GM12878 (cell line): ENCODE measurements around the gene HHAT. TPM values are rescaled to one million over a fixed set of nuclear protein-coding genes. Genes with fewer than 3 reads are reported as not detected.

Experiments
- ATAC-seq: fragments of 200-7000 bp; cut with Tn5 transposase; 3 replicates; pipeline ENCODE4 v1.9.1; 2020; ENCODE audit warnings: mild to moderate bottlenecking, moderate library complexity
- BruUV-seq: library from RNA; stranded (reverse); fragments of 400-500 nt; replicated peaks from 2 replicates; lab custom pipeline; 2021; lab: Mats Ljungman, UMichigan
- CTCF ChIA-PET: fragments of 300-600 bp; sonication (Branson Sonifier 250); formaldehyde crosslinking; extraction: SDS; loops from one replicate; lab custom pipeline; 2021; ENCODE audit warnings: inconsistent platforms; lab: Yijun Ruan, JAX
- POLR2A ChIA-PET: fragments of 350-600 bp; formaldehyde crosslinking; extraction: SDS; loops from one replicate; lab custom pipeline; 2021; ENCODE audit warnings: inconsistent platforms; lab: Charles Lee
- RAD21 ChIA-PET: fragments of 300-600 bp; sonication (Branson Sonifier 250); formaldehyde crosslinking; loops from one replicate; lab custom pipeline; 2023; ENCODE audit warnings: antibody characterized with exemption; ENCODE audit not compliant: unreplicated experiment; lab: Charles Lee
- SMC1A ChIA-PET: fragments of 300-600 bp; sonication (Branson Sonifier 250); formaldehyde crosslinking; loops from one replicate; lab custom pipeline; 2023; ENCODE audit not compliant: unreplicated experiment, uncharacterized antibody; lab: Charles Lee
- DNase-seq: peaks from one replicate; pipeline ENCODE4 v3.0.0-alpha.2; 2011; ENCODE audit warnings: low read depth, low spot score
- FAIRE-seq: peaks from 3 replicates; lab custom pipeline; 2011; peaks lifted over from hg19 to GRCh38; lab: Jason Lieb, UNC
- H2AFZ ChIP-seq: 2 replicates; pipeline ENCODE4 v1.6.0; 2011; ENCODE audit warnings: low read depth, low read length, control low read depth; ENCODE audit not compliant: control insufficient read depth
- H3K27ac ChIP-seq: 2 replicates; pipeline ENCODE4 v1.5.1; 2011; ENCODE audit warnings: control low read depth; ENCODE audit not compliant: control insufficient read depth, insufficient read depth
- H3K27me3 ChIP-seq, 2 experiments: replicated peaks in 1 of 2; 2 replicates each; pipeline versions ENCODE4 v1.6.0 to v1.6.1; 2011; ENCODE audit warnings: low read length in 1 of 2; ENCODE audit not compliant: control insufficient read depth in 2 of 2, insufficient read depth in 2 of 2
- H3K36me3 ChIP-seq, 2 experiments: 2 replicates each; pipeline ENCODE4 v1.5.1; 2011; ENCODE audit warnings: low read length in 1 of 2; ENCODE audit not compliant: control insufficient read depth in 2 of 2, insufficient read depth in 2 of 2
- H3K4me1 ChIP-seq: 2 replicates; pipeline ENCODE4 v1.6.1; 2011; ENCODE audit warnings: mild to moderate bottlenecking, low read length, moderate library complexity, mixed read lengths; ENCODE audit not compliant: control insufficient read depth, insufficient read depth
- H3K4me2 ChIP-seq: 2 replicates; pipeline ENCODE4 v1.6.0; 2011; ENCODE audit warnings: control low read depth; ENCODE audit not compliant: control insufficient read depth, insufficient read depth
- H3K4me3 ChIP-seq: fragments of 200-600 bp; sonication (generic); 2 replicates; pipeline ENCODE4 v1.5.1; 2016
- H3K79me2 ChIP-seq: 2 replicates; pipeline ENCODE4 v1.6.0; 2011; ENCODE audit warnings: low read length; ENCODE audit not compliant: control insufficient read depth, insufficient read depth
- H3K9ac ChIP-seq: 2 replicates; pipeline ENCODE4 v1.8.0; 2011; ENCODE audit warnings: low read length, control low read depth, mixed read lengths; ENCODE audit not compliant: control insufficient read depth, insufficient read depth
- H3K9me3 ChIP-seq: replicated peaks from 3 replicates; pipeline ENCODE4 v1.5.1; 2011; ENCODE audit warnings: mild to moderate bottlenecking, low read length; ENCODE audit not compliant: control insufficient read depth, insufficient read depth
- H4K20me1 ChIP-seq: 2 replicates; pipeline ENCODE4 v1.6.0; 2011; ENCODE audit not compliant: control insufficient read depth, insufficient read depth
- ETV6 ChIP-seq, 2 experiments: fragments of 450-650 bp in 1 of 2; IDR thresholded peaks in 1 of 2; conservative IDR thresholded peaks in 1 of 2; 2 replicates each; pipeline ENCODE4 v1.6.1; 2014; ENCODE audit warnings: antibody characterized with exemption in 1 of 2, borderline replicate concordance in 1 of 2, low read depth in 1 of 2, mild to moderate bottlenecking in 1 of 2, moderate library complexity in 1 of 2
- FOXK2 ChIP-seq: fragments of 450-650 bp; IDR thresholded peaks from 2 replicates; pipeline ENCODE4 v1.6.1; 2017; ENCODE audit warnings: mild to moderate bottlenecking, moderate library complexity
- HDAC2 ChIP-seq: fragments of 200-600 bp; sonication (generic); IDR thresholded peaks from 2 replicates; pipeline ENCODE4 v1.6.1; 2017
- HDGF ChIP-seq: fragments of 450-650 bp; IDR thresholded peaks from 2 replicates; pipeline ENCODE4 v1.6.1; 2016; ENCODE audit warnings: antibody characterized with exemption
- IRF4 ChIP-seq: IDR thresholded peaks from 2 replicates; pipeline ENCODE4 v1.6.1; 2011; ENCODE audit warnings: low read depth, low read length
- JUND ChIP-seq: IDR thresholded peaks from 2 replicates; pipeline ENCODE4 v1.6.1; 2012; ENCODE audit warnings: low read depth, mild to moderate bottlenecking, low read length, improper control_type of control experiment, moderate library complexity
- KLF5 ChIP-seq: fragments of 450-650 bp; IDR thresholded peaks from 2 replicates; pipeline ENCODE4 v1.6.1; 2014; ENCODE audit warnings: mild to moderate bottlenecking; ENCODE audit not compliant: partially characterized antibody
- MEF2B ChIP-seq: fragments of 450-650 bp; IDR thresholded peaks from 2 replicates; pipeline ENCODE4 v1.6.1; 2018; ENCODE audit warnings: mild to moderate bottlenecking, moderate library complexity; ENCODE audit not compliant: partially characterized antibody, poor library complexity, severe bottlenecking
- MTA2 ChIP-seq: fragments of 450-650 bp; IDR thresholded peaks from 2 replicates; pipeline ENCODE4 v1.6.1; 2016; ENCODE audit warnings: low read depth, mild to moderate bottlenecking, moderate library complexity
- MYC ChIP-seq: IDR thresholded peaks from 2 replicates; pipeline ENCODE4 v1.6.1; 2011; ENCODE audit warnings: mild to moderate bottlenecking, low read length, moderate library complexity, inconsistent platforms; ENCODE audit not compliant: insufficient read depth, insufficient replicate concordance, insufficient read length, severe bottlenecking
- NFIC ChIP-seq: IDR thresholded peaks from 2 replicates; pipeline ENCODE4 v1.6.1; 2012; ENCODE audit warnings: low read depth, mild to moderate bottlenecking, inconsistent platforms, low read length, moderate library complexity
- NKRF ChIP-seq: fragments of 450-650 bp; conservative IDR thresholded peaks from 2 replicates; pipeline ENCODE4 v1.6.1; 2017; ENCODE audit warnings: mild to moderate bottlenecking, moderate library complexity
- PKNOX1 ChIP-seq: fragments of 450-650 bp; IDR thresholded peaks from 2 replicates; pipeline ENCODE4 v1.6.1; 2016; ENCODE audit warnings: mild to moderate bottlenecking
- POLR2A ChIP-seq: IDR thresholded peaks from 2 replicates; pipeline ENCODE4 v1.6.1; 2011; ENCODE audit warnings: low read depth, mild to moderate bottlenecking, low read length
- POLR2AphosphoS2 ChIP-seq: IDR thresholded peaks from 2 replicates; pipeline ENCODE4 v1.6.1; 2011; ENCODE audit warnings: low read depth, mild to moderate bottlenecking, low read length, improper control_type of control experiment, moderate library complexity
- RB1 ChIP-seq: fragments of 450-650 bp; formaldehyde crosslinking; IDR thresholded peaks from 2 replicates; pipeline ENCODE4 v1.6.1; 2017; ENCODE audit warnings: mild to moderate bottlenecking, borderline replicate concordance
- SMAD5 ChIP-seq: IDR thresholded peaks from 2 replicates; pipeline ENCODE4 v1.6.1; 2016; ENCODE audit warnings: antibody characterized with exemption, low read depth
- ZSCAN29 ChIP-seq: fragments of 450-650 bp; IDR thresholded peaks from 2 replicates; pipeline ENCODE4 v1.6.1; 2017; ENCODE audit warnings: mild to moderate bottlenecking, moderate library complexity
- WGBS: methylation state at CpG from one replicate; pipeline ENCODE4 v1.1.6; 2016; ENCODE audit warnings: low lambda C conversion rate; ENCODE audit not compliant: insufficient replicate concordance, insufficient coverage; ENCODE audit errors: missing lambda C conversion rate; 5-methylcytosine and 5-hydroxymethylcytosine counted together
- in situ Hi-C: fragments of 300-500 bp; cut with MboI; formaldehyde crosslinking; loops from 9 replicates; pipeline ENCODE4 v1.14.3; 2018; ENCODE audit warnings: mixed read lengths
- intact Hi-C: fragments of 100-400 bp; cut with micrococcal nuclease; formaldehyde crosslinking; loops from one replicate; pipeline ENCODE4 v1.14.2; 2022; ENCODE audit not compliant: unreplicated experiment
- polyA plus RNA-seq, 11 experiments: library from polyadenylated mRNA; depleted of rRNA in 4 of 11; unstranded in 6 of 11; stranded (reverse) in 5 of 11; fragments of >200 nt; fragmentation: Nextera tagmentation in 4 of 11; fragmentation: Illumina TruSeq in 1 of 11; extraction: Ambion mirVana in 4 of 11; extraction: Trizol in 1 of 11; gene quantifications; 1 replicate in 1 of 11; 2 replicates in 10 of 11; pipeline versions ENCODE4 v1.2.1 to v1.2.3, GENCODE V29; 2011 to 2016; ENCODE audit warnings: inconsistent platforms in 2 of 11, missing spikeins in 2 of 11, low read depth in 1 of 11
- total RNA-seq, 4 experiments: library from RNA; depleted of rRNA in 3 of 4; stranded (reverse); fragments of >200 nt in 3 of 4; fragmentation: Illumina TruSeq in 1 of 4; extraction: Trizol in 1 of 4; gene quantifications; 2 replicates each; pipeline versions ENCODE4 v1.2.1 to v1.2.3, GENCODE V29; 2013 to 2021
- TF ChIP-seq, protein P1 (sequence below): fragments of 450-650 bp; formaldehyde crosslinking; IDR thresholded peaks from 2 replicates; pipeline ENCODE4 v1.5.0; 2022; ENCODE audit warnings: mild to moderate bottlenecking, missing genetic modification characterization

The HHAT gene
- total and polyA plus RNA-seq, 10 of the 15 experiments (the other 5 are each of a cell fraction or from before 2014, with no cell fraction given): 1.2 to 37.6 (median 2.6) TPM

DNA sequence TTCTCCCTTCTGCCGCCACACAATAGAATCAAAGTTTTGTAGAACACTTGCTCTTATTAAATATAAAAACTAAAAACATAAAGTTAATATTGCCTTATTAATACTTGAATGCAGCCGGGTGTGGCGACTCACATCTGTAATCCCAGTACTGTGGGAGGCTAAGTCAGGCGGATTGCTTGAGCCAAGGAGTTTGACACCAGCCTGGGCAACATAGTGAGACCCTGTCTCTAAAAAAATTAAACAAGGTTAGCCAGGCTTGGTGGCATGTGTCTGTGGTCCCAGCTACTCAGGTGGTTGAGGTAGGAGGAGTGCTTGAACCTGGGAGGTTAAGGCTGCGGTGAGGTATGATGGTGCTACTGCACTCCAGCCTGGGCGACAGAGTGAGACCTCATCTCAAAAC is 13.2 kb upstream of the HHAT start (continued):
- no peak for TF ChIP-seq ZSCAN29

- ATAC-seq: no peak
- TF ChIP-seq POLR2A (no peak), PKNOX1 (no peak), SMAD5 (no peak), HDAC2 (no peak), FOXK2 (no peak), JUND (no peak), ETV6 (conservative IDR thresholded peaks at IDR 0.05 in 1 of 2, IDR thresholded peaks at IDR 0.05 in 1 of 2; ENCODE audit: borderline replicate concordance in 1 of 2, low read depth in 1 of 2) (no peak), NFIC (no peak), MYC (no peak), HDGF (no peak), MTA2 (no peak), MEF2B (no peak), NKRF (no peak), RB1 (no peak), POLR2AphosphoS2 (no peak), KLF5 (no peak), IRF4 (no peak)
- TF ChIP-seq, protein P1, sequence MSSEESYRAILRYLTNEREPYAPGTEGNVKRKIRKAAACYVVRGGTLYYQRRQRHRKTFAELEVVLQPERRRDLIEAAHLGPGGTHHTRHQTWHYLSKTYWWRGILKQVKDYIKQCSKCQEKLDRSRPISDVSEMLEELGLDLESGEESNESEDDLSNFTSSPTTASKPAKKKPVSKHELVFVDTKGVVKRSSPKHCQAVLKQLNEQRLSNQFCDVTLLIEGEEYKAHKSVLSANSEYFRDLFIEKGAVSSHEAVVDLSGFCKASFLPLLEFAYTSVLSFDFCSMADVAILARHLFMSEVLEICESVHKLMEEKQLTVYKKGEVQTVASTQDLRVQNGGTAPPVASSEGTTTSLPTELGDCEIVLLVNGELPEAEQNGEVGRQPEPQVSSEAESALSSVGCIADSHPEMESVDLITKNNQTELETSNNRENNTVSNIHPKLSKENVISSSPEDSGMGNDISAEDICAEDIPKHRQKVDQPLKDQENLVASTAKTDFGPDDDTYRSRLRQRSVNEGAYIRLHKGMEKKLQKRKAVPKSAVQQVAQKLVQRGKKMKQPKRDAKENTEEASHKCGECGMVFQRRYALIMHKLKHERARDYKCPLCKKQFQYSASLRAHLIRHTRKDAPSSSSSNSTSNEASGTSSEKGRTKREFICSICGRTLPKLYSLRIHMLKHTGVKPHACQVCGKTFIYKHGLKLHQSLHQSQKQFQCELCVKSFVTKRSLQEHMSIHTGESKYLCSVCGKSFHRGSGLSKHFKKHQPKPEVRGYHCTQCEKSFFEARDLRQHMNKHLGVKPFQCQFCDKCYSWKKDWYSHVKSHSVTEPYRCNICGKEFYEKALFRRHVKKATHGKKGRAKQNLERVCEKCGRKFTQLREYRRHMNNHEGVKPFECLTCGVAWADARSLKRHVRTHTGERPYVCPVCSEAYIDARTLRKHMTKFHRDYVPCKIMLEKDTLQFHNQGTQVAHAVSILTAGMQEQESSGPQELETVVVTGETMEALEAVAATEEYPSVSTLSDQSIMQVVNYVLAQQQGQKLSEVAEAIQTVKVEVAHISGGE (CRISPR knock-in tag): no peak
Observed at GRCh38 chr1:210321131-210321530, 7.6 kb upstream of the HHAT start.

More at GRCh38 chr1:210321131-210321530, 7.6 kb upstream of the HHAT start:
- DNase-seq: no peak
- FAIRE-seq: no peak
- no TSS peak for BruUV-seq
- intact Hi-C loops: no loop called here
- ChIA-PET SMC1A (interaction anchor here (1.0 kb wide), 1 partner anchor 79 kb away, joined by 3 read pairs; no protein-coding TSS in a partner anchor), POLR2A (no interaction called here), CTCF (interaction anchor here (0.9 kb wide), 1 partner anchor 38 kb away, joined by 3 read pairs; no protein-coding TSS in a partner anchor), RAD21 (no interaction called here)
- H3K36me3 ChIP-seq: no peaks in the 10 kb centered on the region
- H3K9me3 ChIP-seq: no peaks in the 10 kb centered on the region; the same call in 2 of the 3 replicates
- H3K27ac ChIP-seq: no peak overlapping the region
- H3K27me3 ChIP-seq: no peaks in the 10 kb centered on the region; a peak in 1 of 4 replicates
- no peak overlapping the region for H3K4me2 ChIP-seq
- H3K79me2 ChIP-seq: no peaks in the 10 kb centered on the region
- WGBS: 54% methylated on average over 3 of the region's 3 CpGs
- no peak overlapping the region for H3K9ac ChIP-seq
- no peak overlapping the region for H3K4me3 ChIP-seq
- in situ Hi-C loops: no loop called here
- no peak overlapping the region for H2AFZ ChIP-seq
- H3K4me1 ChIP-seq: peaks cover 3% of the 10 kb centered on the region; the same call in 1 of the 2 replicates
- no peaks in the 10 kb centered on the region for H4K20me1 ChIP-seq
